Nephron (organoid): ENCODE results near the gene MAPRE3.

Source experiments
- H3K27ac Mint-ChIP-seq, 3 experiments: 2 replicates each; pipeline ENCODE4 v1.8.0; 2020; ENCODE audit warnings: mixed read lengths in 3 of 3, mild to moderate bottlenecking in 2 of 3, moderate library complexity in 1 of 3
- H3K27me3 Mint-ChIP-seq: 2 replicates; pipeline ENCODE4 v1.8.0; 2021; ENCODE audit warnings: low read depth, mild to moderate bottlenecking, moderate library complexity, mixed read lengths
- H3K36me3 Mint-ChIP-seq: 2 replicates; pipeline ENCODE4 v1.8.0; 2020; ENCODE audit warnings: low read depth, mixed read lengths
- H3K4me1 Mint-ChIP-seq: 2 replicates; pipeline ENCODE4 v1.8.0; 2020; ENCODE audit warnings: mixed read lengths
- H3K4me3 Mint-ChIP-seq, 3 experiments: 2 replicates each; pipeline ENCODE4 v1.8.0; 2020; ENCODE audit warnings: mild to moderate bottlenecking in 3 of 3, mixed read lengths in 3 of 3, moderate library complexity in 2 of 3
- H3K9me3 Mint-ChIP-seq: 2 replicates; pipeline ENCODE4 v1.8.0; 2020; ENCODE audit warnings: mixed read lengths
- CTCF ChIP-seq, 3 experiments: fragments of 200-600 bp; sonication (generic); IDR thresholded peaks; one replicate each; pipeline ENCODE4 v1.5.0; 2021; ENCODE audit warnings: antibody characterized with exemption in 3 of 3; ENCODE audit not compliant: unreplicated experiment in 3 of 3

The MAPRE3 gene

GRCh38 chr2:26957041-26957440, 13.4 kb upstream of the MAPRE3 start:
- no peak overlapping the region for H3K27ac Mint-ChIP-seq
- no peak for TF ChIP-seq CTCF (IDR thresholded peaks at IDR 0.05; ENCODE audit: unreplicated experiment in 3 of 3)
- H3K36me3 Mint-ChIP-seq, result no peaks in the 10 kb centered on the region
- H3K4me1 Mint-ChIP-seq, result peaks cover 5% of the 10 kb centered on the region
- H3K9me3 Mint-ChIP-seq, result no peaks in the 10 kb centered on the region
- H3K27me3 Mint-ChIP-seq, result peaks cover 75% of the 10 kb centered on the region
- no peak overlapping the region for H3K4me3 Mint-ChIP-seq

- Mint-ChIP-seq H3K4me3 (no peak overlapping the region), H3K27ac (no peak overlapping the region), H3K27me3 (peaks cover 70% of the 10 kb centered on the region), H3K9me3 (no peaks in the 10 kb centered on the region), H3K36me3 (no peaks in the 10 kb centered on the region), H3K4me1 (peaks cover 5% of the 10 kb centered on the region)
- TF ChIP-seq CTCF (IDR thresholded peaks at IDR 0.05; ENCODE audit: unreplicated experiment in 3 of 3), result no peak
Measured at GRCh38 chr2:26957534-26957933, 12.9 kb upstream of the MAPRE3 start.

GRCh38 chr2:26959331-26959730, 11.1 kb upstream of the MAPRE3 start:
- peaks cover 5% of the 10 kb centered on the region for H3K4me1 Mint-ChIP-seq
- no peak for TF ChIP-seq CTCF (IDR thresholded peaks at IDR 0.05; ENCODE audit: unreplicated experiment in 3 of 3)
- H3K4me3 Mint-ChIP-seq, result no peak overlapping the region

GRCh38 chr2:26964446-26965130, 5.8 kb upstream of the MAPRE3 start:
- H3K4me3 Mint-ChIP-seq, result no peak overlapping the region

More at GRCh38 chr2:26959331-26959730, 11.1 kb upstream of the MAPRE3 start:
- H3K36me3 Mint-ChIP-seq, result no peaks in the 10 kb centered on the region
- H3K9me3 Mint-ChIP-seq, result no peaks in the 10 kb centered on the region
- no peak overlapping the region for H3K27ac Mint-ChIP-seq
- H3K27me3 Mint-ChIP-seq, result peaks cover 63% of the 10 kb centered on the region

GRCh38 chr2:26968001-26968400, 2.4 kb upstream of the MAPRE3 start:
- no peak for TF ChIP-seq CTCF (IDR thresholded peaks at IDR 0.05; ENCODE audit: unreplicated experiment in 3 of 3)
- Mint-ChIP-seq H3K9me3 (no peaks in the 10 kb centered on the region), H3K36me3 (no peaks in the 10 kb centered on the region), H3K4me1 (peaks cover 27% of the 10 kb centered on the region), H3K27ac (no peak overlapping the region), H3K4me3 (peak overlapping the region in 2 of 3 experiments; percentile 50 to 77), H3K27me3 (peaks cover 42% of the 10 kb centered on the region)

More at GRCh38 chr2:26964446-26965130, 5.8 kb upstream of the MAPRE3 start:
- Mint-ChIP-seq H3K4me1 (peaks cover 11% of the 10 kb centered on the region), H3K9me3 (no peaks in the 10 kb centered on the region), H3K27me3 (peaks cover 49% of the 10 kb centered on the region), H3K36me3 (no peaks in the 10 kb centered on the region), H3K27ac (no peak overlapping the region)
- TF ChIP-seq CTCF (IDR thresholded peaks at IDR 0.05; ENCODE audit: unreplicated experiment in 3 of 3), result no peak
